Adrenal gland (tissue), 5 donors: Measurements from ENCODE around the gene COX19.

Source experiments
- POLR2A ChIP-seq, 2 donors: fragments of 450-650 bp; IDR thresholded peaks; one replicate each; pipeline ENCODE4 v1.6.1; 2017; ENCODE audit warnings: antibody characterized with exemption in 2 of 2, mild to moderate bottlenecking in 2 of 2, moderate library complexity in 1 of 2
- TF ChIP-seq, protein P1 (sequence below), 6 experiments: fragments of 450-650 bp in 4 of 6; fragments of 200-600 bp in 2 of 6; sonication (generic) in 1 of 6; IDR thresholded peaks; 1 replicate in 5 of 6; 2 replicates in 1 of 6; pipeline versions ENCODE4 v1.5.1 to v1.8.0; 2016 to 2021; ENCODE audit warnings: antibody characterized with exemption in 6 of 6, mild to moderate bottlenecking in 2 of 6, moderate library complexity in 1 of 6
- donor health status: DM: no; HTN: no; CAD: no.

DNA sequence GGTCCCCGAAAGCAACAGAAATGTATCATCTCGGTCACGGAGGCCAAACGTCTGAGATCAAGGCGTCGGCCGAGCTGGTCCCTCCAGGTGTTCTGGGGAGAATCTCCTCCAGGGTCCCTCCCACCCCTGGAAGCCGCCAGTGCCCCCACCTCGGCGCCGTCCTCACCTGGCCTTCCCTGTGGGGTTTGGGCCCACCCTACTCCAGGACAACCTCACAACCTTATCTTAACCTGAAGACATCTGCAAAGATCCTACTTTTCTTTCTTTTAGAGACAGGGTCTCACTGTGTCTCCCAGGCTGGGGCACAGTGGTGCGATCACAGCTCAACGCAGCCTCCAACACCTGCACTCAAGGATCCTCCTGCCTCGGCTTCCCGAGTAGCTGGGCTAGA, 54.3 kb downstream of the COX19 start:
- no peak for TF ChIP-seq POLR2A (IDR thresholded peaks at IDR 0.05)
- TF ChIP-seq, protein P1, sequence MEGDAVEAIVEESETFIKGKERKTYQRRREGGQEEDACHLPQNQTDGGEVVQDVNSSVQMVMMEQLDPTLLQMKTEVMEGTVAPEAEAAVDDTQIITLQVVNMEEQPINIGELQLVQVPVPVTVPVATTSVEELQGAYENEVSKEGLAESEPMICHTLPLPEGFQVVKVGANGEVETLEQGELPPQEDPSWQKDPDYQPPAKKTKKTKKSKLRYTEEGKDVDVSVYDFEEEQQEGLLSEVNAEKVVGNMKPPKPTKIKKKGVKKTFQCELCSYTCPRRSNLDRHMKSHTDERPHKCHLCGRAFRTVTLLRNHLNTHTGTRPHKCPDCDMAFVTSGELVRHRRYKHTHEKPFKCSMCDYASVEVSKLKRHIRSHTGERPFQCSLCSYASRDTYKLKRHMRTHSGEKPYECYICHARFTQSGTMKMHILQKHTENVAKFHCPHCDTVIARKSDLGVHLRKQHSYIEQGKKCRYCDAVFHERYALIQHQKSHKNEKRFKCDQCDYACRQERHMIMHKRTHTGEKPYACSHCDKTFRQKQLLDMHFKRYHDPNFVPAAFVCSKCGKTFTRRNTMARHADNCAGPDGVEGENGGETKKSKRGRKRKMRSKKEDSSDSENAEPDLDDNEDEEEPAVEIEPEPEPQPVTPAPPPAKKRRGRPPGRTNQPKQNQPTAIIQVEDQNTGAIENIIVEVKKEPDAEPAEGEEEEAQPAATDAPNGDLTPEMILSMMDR (IDR thresholded peaks at IDR 0.05) = no peak
